Fibroblast of peridontal ligament (primary cell): Measurements from ENCODE around the gene CGNL1.

Experiments
- DNase-seq: peaks from one replicate; pipeline ENCODE4 v3.0.0-alpha.2; 2010; ENCODE audit errors: extremely low read depth

CGNL1 gene

DNA sequence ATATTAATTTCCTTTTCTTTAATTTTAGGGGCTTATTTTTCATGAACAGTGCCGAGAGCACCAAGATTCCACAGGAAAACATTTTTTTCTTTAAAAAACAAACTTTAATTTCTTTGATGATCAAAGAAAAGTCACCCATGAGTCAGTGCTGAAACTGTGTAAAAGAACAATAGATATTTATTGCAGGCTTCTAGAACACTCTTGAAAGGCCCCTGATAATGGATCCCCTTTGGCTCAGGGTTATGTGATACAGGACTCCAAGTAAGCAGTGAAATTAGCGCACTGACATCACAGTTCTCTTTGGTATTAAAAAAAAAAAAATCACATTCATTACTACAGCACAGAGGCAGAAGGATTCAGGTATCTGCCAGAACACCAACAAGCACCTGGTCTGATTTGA lies 149.3 kb downstream of the CGNL1 start:
- DNase-seq = no peak

DNA sequence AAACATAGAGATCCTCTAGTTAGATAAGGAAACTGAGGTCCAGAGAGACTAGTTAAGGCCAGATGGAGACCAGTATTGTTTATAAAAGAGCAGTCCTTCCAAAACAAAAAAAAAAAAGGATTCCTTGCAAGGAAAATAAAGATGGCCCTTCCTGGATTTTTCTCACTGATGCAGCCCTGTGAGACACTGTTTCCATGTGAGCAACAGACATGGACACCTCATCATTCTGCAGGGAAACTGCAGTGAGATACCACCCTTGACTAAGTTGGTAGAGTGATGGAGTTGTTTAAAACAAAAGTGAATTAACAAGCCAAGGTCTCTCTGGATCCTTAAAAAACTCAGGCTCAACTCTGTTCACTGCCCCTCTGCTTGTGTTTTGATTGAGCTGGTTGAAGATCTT lies 149.8 kb downstream of the CGNL1 start:
- DNase-seq = no peak

DNA sequence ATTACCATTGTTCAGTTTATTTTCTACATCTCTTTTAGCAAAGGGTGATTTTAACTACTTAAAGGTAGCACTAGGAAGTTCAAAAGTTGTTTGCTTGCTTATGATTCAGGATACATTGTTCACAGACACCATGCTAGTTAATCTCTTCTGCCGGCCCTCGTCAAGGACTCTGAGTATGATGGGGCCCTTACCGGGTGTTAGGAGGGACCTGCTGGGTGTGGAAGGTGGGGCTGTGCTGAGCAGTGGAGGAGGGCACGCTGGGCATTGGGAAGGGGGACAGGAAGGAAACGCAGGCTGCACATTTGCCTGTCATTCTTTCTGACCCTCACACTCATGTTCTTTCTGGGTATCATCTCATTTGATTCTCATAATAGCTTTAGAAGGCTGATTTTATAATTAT lies 150.3 kb downstream of the CGNL1 start:
- no peak for DNase-seq

DNA sequence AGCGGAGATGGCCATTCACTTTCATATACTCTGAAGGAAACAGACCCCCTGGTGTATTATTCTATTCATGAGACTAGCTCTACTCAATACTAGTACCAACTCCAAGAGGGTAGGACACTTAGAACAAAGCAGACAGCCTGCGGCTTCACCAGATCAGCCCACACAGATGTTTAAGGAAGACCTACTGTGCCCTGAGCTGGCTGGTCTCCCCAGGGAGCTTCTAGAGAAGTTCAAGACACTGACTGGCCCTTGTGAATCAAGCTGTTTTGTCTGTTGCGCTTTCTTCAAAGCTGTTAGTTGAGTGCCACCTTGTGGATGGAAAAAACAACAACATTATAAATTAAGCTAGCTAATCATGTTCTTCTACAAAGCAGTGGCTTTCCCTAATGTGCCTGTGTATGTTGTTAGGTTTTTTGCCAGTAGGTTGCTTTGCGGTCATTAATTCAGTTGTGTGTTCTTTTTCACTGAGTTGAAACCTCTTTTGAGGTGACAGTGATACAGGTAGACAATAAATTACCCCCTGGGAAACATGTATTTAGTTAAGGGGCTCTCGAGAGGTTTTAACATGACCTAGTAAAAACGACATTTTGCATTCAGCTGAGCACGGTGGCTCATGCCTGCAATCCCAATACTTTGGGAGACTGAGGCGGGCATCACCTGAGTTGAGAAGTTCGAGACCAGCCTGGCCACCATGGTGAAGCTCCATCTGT lies 151.2 kb downstream of the CGNL1 start:
- peak; percentile 93 for DNase-seq

DNA sequence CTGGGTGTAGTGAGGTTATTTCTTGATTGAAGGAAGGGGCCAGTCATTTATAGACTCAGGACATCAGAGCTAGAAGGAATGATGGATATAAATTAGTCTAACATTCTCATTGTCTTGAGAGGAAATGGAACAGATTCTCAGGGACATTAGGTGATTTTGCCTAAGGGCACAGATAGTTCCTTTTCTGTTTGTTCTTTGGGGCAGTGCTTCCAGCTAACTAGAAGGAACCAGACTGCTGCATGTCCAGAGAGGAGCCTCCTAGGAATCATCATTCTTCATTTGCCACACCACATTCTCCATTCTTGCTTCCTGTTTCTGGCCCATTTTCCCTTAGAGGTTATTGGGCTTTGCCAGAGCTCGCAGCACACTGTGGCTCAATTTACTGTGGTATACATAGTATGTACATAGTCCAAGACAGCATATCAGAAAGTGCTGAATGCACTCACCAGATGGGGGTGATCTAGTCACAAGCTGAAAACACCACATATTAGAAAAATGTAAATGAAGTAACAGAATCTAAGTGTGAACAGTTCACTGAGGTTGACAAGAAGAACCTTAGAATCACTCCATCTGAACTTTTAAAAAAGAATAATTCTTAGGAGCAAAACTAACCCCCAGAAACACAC lies 152.7 kb downstream of the CGNL1 start:
- DNase-seq = peak; percentile 52

DNA sequence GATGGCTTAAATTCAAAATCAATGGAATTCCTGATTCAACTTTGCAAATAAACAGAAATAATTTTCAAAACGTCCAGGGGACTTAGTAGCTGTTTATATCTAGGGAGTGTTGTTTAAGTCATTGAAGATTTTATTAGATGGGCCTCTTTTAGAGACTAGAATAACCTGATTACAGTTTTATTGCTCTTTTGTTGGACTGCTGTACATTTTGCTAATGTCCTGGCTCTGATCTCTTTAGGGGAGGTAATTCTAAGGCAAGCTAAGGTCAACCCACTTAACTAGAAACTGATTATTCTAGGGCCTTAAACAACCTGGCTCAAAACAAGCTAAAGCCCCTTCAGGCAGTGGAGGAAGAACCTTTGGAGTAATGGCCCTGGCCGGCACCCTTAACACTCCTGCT lies 153.4 kb downstream of the CGNL1 start:
- DNase-seq = no peak

- no peak for DNase-seq
Observed at GRCh38 chr15:57532731-57533447, 156.6 kb downstream of the CGNL1 start.

DNA sequence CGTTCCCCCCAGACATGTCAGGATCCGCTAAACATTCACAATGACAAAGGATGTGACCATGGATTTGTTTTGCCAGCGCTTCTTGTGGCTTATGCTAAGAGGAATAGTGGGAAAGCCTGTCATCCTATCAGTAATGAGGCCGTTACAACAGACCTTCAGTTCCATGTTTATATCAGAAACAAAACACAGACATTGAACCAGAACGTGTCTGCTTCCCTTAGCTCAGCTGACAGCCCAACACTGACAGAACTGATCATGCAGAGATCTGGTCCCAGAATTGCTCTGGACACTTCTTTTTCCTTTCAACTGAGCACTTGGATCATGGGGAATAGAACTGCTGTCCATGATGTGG lies 157.1 kb downstream of the CGNL1 start:
- peak; percentile 29 for DNase-seq

DNA sequence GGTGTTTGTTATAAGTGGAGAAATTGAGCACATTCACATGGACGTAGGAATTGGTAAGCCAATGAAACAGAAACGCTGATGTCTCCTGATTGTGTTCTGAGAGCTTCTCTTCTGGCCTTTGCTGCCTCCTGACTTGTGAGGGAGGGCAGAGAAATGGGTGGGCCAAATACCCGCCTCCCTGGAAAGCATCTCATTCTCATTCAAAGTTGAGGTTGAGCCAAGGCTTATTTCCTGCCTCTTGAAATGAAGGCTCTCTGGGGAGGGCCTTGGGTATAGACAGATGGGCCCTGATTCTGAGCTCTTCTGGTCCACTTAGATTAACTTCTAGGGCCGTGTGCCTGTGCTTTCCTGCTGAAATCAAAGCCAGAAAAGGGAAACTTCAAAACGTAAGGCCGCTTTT lies 158.0 kb downstream of the CGNL1 start:
- DNase-seq = peak; percentile 79

GRCh38 chr15:57537072-57537471 lies 160.8 kb downstream of the CGNL1 start:
- peak; percentile 97 for DNase-seq

- peak; percentile 52 for DNase-seq
Observed at GRCh38 chr15:57537488-57538264, 161.4 kb downstream of the CGNL1 start.

DNA sequence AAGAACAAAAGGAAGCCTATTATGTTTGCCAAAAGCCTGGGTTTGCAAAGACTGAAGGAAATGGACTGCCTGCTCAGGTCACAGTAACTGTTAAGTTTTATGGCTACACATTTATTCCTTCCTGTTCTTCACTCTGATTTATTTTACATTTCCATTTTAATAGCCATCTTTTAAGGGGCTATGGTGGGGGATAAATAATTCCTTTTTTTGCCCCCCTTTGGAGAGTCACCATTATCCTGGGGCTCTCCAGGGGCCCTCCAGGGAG lies 161.9 kb downstream of the CGNL1 start:
- DNase-seq = no peak

- DNase-seq = no peak
Observed at GRCh38 chr15:57538821-57539220, 162.5 kb downstream of the CGNL1 start.

DNA sequence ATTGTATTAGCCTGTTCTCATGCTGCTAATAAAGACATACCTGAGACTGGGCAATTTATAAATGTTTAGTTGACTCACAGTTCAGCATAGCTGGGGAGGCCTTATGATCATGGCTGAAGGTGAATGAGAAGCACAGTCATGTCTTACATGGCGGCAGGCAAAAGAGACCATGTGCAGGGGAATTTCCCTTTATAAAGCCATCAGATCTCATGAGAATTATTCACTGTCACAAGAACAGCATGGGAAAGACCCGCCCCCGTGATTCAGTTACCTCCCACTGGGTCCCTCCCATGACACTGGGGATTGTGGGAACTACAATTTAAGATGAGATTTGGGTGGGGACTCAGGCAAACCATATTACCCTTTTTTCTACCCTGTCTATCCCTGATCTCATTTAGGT lies 163.9 kb downstream of the CGNL1 start:
- DNase-seq = no peak

- no peak for DNase-seq
Observed at GRCh38 chr15:57540736-57541135, 164.4 kb downstream of the CGNL1 start.

GRCh38 chr15:57541271-57541670 lies 165.0 kb downstream of the CGNL1 start:
- no peak for DNase-seq

DNA sequence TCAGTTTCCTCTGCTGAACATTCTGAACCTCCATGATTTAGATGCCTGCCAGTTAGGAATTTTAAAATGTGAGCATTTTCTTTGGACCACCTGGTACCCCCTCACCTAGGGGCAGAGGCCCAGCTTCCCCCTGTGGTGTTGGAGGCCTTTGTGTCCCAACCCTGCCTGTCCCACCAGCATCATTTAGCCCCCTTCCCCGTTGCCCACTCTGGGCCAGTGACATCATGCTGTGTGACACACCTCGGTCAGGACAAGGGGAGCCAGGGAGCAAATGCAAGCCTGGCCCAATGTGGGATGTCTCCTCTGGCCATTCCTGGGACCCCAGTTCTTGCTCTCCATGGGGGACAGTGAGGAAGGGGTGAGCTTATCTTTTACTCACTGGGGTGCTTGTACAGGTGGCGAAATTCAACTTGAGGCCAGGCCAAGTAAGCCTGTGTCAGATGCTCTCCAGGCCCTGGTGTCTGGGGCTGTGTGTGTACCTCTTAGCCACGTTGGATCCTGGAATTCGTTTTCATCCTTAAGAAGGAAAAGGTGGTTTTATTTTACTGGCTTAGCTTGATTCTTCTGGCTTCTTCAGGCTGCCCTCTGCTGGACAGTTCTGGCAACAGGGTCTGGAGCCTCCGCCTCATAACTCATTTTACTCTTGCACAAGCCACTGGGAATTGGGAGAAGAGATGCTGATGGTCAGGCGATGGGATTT lies 165.7 kb downstream of the CGNL1 start:
- peak; percentile 88 for DNase-seq

DNA sequence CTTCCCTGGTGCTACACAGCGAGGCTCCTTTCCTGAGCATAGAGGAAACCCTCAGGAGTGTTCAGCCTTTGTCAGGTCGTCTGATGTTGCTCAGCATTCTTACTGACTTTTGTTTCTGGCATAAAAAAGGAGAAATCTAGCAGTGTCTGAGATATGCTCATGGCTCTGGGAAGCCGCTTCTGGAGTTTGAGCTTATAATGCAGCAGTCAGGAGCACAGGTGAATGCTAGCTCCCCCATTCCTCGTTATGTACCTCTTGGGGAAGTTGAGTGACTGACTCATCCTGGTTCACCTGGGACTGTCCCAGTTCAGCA lies 166.2 kb downstream of the CGNL1 start:
- no peak for DNase-seq

GRCh38 chr15:57544848-57545480 lies 168.7 kb downstream of the CGNL1 start:
- no peak for DNase-seq

DNA sequence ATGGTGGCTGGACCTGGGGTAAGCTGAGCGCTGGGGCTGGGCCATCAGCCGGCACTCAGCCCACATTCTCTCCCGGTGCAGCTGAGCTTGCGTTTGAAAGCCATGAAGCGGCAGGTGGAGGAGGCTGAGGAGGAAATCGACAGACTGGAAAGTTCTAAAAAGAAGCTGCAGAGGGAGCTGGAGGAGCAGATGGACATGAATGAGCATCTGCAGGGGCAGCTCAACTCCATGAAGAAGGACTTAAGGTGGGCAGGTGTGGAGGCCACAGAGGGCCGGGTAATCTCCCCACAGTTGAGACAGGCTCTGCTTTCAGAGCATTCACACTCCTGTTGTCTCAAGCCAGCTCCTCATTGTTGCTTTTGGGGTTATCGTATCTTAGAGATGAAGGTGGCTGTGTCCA lies 169.7 kb downstream of the CGNL1 start:
- DNase-seq = no peak

GRCh38 chr15:57547243-57547755 lies 171.0 kb downstream of the CGNL1 start:
- no peak for DNase-seq

- DNase-seq = no peak
Observed at GRCh38 chr15:57548351-57548750, 172.0 kb downstream of the CGNL1 start.
